HL-60 (cell line): ENCODE results near the gene GCGR.

Experiments used
- GABPA ChIP-seq: IDR thresholded peaks from 2 replicates; pipeline ENCODE4 v1.6.1; 2012; ENCODE audit warnings: low read depth
- POLR2AphosphoS5 ChIP-seq: IDR thresholded peaks from 2 replicates; pipeline ENCODE4 v1.6.1; 2012; ENCODE audit warnings: low read depth
- SPI1 ChIP-seq: IDR thresholded peaks from 2 replicates; pipeline ENCODE4 v1.6.1; 2012; ENCODE audit warnings: low read depth, mild to moderate bottlenecking, borderline replicate concordance
- TF ChIP-seq, protein P1 (sequence below): IDR thresholded peaks from 2 replicates; pipeline ENCODE4 v1.6.1; 2012; ENCODE audit warnings: low read depth; ENCODE audit not compliant: insufficient replicate concordance
- TF ChIP-seq, protein P2 (sequence below): IDR thresholded peaks from one replicate; pipeline ENCODE4 v1.5.1; 2011; ENCODE audit warnings: low read length, control low read depth, inconsistent platforms; ENCODE audit not compliant: insufficient read depth

DNA sequence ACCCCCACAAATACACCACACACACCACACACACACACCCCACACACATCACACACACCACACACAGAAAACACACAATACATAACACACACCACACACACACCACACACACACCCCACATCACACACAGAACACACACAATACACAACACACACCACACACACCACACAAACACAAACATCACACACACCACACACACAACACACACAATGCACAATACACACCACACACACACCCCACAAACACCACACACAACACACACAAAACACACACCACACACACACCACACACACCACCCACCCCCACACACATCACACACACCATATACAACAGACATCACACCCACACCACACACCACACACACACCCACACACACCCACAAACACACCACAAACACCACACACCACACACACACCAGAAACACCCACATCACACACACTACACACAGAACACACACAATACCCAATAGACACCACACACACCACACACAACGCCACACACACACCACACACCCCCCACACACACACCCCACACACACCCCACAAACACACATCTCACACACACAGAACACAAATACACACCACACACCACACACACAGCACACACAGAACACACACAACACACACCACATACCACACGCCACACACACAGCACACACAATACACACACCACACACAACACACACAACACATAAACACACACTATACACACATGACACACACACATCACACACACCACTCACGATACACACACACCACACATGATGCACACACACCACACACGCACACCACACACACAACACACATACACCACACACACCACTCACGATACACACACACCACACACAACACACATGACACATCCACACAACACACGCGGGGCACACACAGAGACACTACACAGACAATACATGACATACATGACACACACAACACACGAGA is 11.0 kb upstream of the GCGR start:
- TF ChIP-seq, protein P1, sequence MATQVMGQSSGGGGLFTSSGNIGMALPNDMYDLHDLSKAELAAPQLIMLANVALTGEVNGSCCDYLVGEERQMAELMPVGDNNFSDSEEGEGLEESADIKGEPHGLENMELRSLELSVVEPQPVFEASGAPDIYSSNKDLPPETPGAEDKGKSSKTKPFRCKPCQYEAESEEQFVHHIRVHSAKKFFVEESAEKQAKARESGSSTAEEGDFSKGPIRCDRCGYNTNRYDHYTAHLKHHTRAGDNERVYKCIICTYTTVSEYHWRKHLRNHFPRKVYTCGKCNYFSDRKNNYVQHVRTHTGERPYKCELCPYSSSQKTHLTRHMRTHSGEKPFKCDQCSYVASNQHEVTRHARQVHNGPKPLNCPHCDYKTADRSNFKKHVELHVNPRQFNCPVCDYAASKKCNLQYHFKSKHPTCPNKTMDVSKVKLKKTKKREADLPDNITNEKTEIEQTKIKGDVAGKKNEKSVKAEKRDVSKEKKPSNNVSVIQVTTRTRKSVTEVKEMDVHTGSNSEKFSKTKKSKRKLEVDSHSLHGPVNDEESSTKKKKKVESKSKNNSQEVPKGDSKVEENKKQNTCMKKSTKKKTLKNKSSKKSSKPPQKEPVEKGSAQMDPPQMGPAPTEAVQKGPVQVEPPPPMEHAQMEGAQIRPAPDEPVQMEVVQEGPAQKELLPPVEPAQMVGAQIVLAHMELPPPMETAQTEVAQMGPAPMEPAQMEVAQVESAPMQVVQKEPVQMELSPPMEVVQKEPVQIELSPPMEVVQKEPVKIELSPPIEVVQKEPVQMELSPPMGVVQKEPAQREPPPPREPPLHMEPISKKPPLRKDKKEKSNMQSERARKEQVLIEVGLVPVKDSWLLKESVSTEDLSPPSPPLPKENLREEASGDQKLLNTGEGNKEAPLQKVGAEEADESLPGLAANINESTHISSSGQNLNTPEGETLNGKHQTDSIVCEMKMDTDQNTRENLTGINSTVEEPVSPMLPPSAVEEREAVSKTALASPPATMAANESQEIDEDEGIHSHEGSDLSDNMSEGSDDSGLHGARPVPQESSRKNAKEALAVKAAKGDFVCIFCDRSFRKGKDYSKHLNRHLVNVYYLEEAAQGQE: no peak
- TF ChIP-seq, protein P2, sequence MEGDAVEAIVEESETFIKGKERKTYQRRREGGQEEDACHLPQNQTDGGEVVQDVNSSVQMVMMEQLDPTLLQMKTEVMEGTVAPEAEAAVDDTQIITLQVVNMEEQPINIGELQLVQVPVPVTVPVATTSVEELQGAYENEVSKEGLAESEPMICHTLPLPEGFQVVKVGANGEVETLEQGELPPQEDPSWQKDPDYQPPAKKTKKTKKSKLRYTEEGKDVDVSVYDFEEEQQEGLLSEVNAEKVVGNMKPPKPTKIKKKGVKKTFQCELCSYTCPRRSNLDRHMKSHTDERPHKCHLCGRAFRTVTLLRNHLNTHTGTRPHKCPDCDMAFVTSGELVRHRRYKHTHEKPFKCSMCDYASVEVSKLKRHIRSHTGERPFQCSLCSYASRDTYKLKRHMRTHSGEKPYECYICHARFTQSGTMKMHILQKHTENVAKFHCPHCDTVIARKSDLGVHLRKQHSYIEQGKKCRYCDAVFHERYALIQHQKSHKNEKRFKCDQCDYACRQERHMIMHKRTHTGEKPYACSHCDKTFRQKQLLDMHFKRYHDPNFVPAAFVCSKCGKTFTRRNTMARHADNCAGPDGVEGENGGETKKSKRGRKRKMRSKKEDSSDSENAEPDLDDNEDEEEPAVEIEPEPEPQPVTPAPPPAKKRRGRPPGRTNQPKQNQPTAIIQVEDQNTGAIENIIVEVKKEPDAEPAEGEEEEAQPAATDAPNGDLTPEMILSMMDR: no peak
- TF ChIP-seq GABPA (no peak), POLR2AphosphoS5 (no peak), SPI1 (no peak)
